HEK293 (cell line): ENCODE data around the gene BATF3.
A peak's percentile ranks its signal among the peaks of the same experiment; 100 is the strongest.
"Not testable (repeated sequence)": the region's sequence is repeated elsewhere in the genome, so short reads cannot be mapped to it uniquely, and the experiment has no call there.

Experiments used
- CTCF ChIA-PET: fragments of 350-600 bp; formaldehyde crosslinking; extraction: SDS; loops from one replicate; lab custom pipeline; 2021; ENCODE audit warnings: antibody characterized with exemption; lab: Yijun Ruan, JAX
- POLR2A ChIA-PET: fragments of 300-600 bp; formaldehyde crosslinking; extraction: SDS; loops from one replicate; lab custom pipeline; 2020; ENCODE audit warnings: antibody characterized with exemption, inconsistent platforms; lab: Yijun Ruan, JAX
- H3K27ac ChIP-seq: fragments of 200-500 bp; sonication (Bioruptor generic); 2 replicates; pipeline ENCODE4 v1.5.1; 2014; ENCODE audit warnings: low read depth, low read length, control low read depth, inconsistent platforms; ENCODE audit errors: extremely low read depth
- H3K36me3 ChIP-seq, 2 experiments: fragments of 200-500 bp in 1 of 2; sonication (Bioruptor generic) in 1 of 2; 1 replicate in 1 of 2; 2 replicates in 1 of 2; pipeline ENCODE4 v1.5.1; 2014 to 2017; ENCODE audit warnings: inconsistent platforms in 2 of 2, low read length in 2 of 2; ENCODE audit not compliant: control insufficient read depth in 2 of 2, insufficient read depth in 1 of 2
- H3K4me1 ChIP-seq: fragments of 200-500 bp; sonication (Bioruptor generic); 2 replicates; pipeline ENCODE4 v1.5.1; 2014; ENCODE audit warnings: mild to moderate bottlenecking, low read length, inconsistent platforms; ENCODE audit not compliant: control insufficient read depth, insufficient read depth
- H3K4me3 ChIP-seq: 2 replicates; pipeline ENCODE4 v1.5.1; 2011; ENCODE audit warnings: low read depth, mild to moderate bottlenecking, control low read depth, low read length, moderate library complexity
- H3K9me3 ChIP-seq: fragments of 200-500 bp; sonication (Bioruptor generic); 2 replicates; pipeline ENCODE4 v1.5.1; 2014; ENCODE audit warnings: low read depth, low read length, inconsistent platforms; ENCODE audit not compliant: control insufficient read depth, insufficient read depth
- CTCF ChIP-seq: fragments of 450-650 bp; formaldehyde crosslinking; IDR thresholded peaks from 2 replicates; pipeline ENCODE4 v1.5.1; 2016; ENCODE audit warnings: missing biosample characterization, missing genetic modification characterization
- HIC1 ChIP-seq: fragments of 450-650 bp; formaldehyde crosslinking; IDR thresholded peaks from 2 replicates; pipeline ENCODE4 v1.5.1; 2016; ENCODE audit warnings: missing biosample characterization, missing genetic modification characterization
- HOXA7 ChIP-seq: sonication (generic); formaldehyde crosslinking; IDR thresholded peaks from 2 replicates; pipeline ENCODE4 v1.8.1; 2022; ENCODE audit warnings: missing genetic modification reagents, borderline replicate concordance
- HOXD13 ChIP-seq: sonication (generic); formaldehyde crosslinking; IDR thresholded peaks from 2 replicates; pipeline ENCODE4 v1.8.0; 2022; ENCODE audit warnings: missing genetic modification reagents, borderline replicate concordance
- MEIS1 ChIP-seq: sonication (generic); formaldehyde crosslinking; IDR thresholded peaks from 2 replicates; pipeline ENCODE4 v1.8.1; 2022; ENCODE audit warnings: missing genetic modification reagents, mild to moderate bottlenecking, borderline replicate concordance
- OSR2 ChIP-seq: fragments of 450-650 bp; formaldehyde crosslinking; IDR thresholded peaks from 2 replicates; pipeline ENCODE4 v1.5.1; 2016; ENCODE audit warnings: missing biosample characterization, missing genetic modification characterization
- YY2 ChIP-seq: fragments of 450-650 bp; formaldehyde crosslinking; IDR thresholded peaks from 2 replicates; pipeline ENCODE4 v1.5.1; 2016; ENCODE audit warnings: missing biosample characterization, missing genetic modification characterization
- ZBTB26 ChIP-seq: fragments of 450-650 bp; formaldehyde crosslinking; optimal IDR thresholded peaks from 2 replicates; pipeline ENCODE3; 2016; ENCODE audit warnings: missing biosample characterization, mild to moderate bottlenecking, missing genetic modification characterization
- ZNF157 ChIP-seq: fragments of 450-650 bp; formaldehyde crosslinking; IDR thresholded peaks from 2 replicates; pipeline ENCODE4 v1.5.1; 2016; ENCODE audit warnings: missing biosample characterization, missing genetic modification characterization
- ZNF280C ChIP-seq: fragments of 450-650 bp; formaldehyde crosslinking; IDR thresholded peaks from 2 replicates; pipeline ENCODE4 v1.5.1; 2016; ENCODE audit warnings: missing biosample characterization, missing genetic modification characterization
- ZNF394 ChIP-seq: fragments of 450-650 bp; formaldehyde crosslinking; IDR thresholded peaks from 2 replicates; pipeline ENCODE4 v1.5.1; 2016; ENCODE audit warnings: missing biosample characterization, missing genetic modification characterization, mild to moderate bottlenecking, moderate library complexity, borderline replicate concordance
- ZNF830 ChIP-seq: fragments of 450-650 bp; IDR thresholded peaks from 2 replicates; pipeline ENCODE4 v1.5.0; 2018; ENCODE audit warnings: missing biosample characterization, missing genetic modification characterization, low read depth, mild to moderate bottlenecking, moderate library complexity
- ZSCAN16 ChIP-seq: fragments of 450-650 bp; formaldehyde crosslinking; IDR thresholded peaks from 2 replicates; pipeline ENCODE4 v1.5.1; 2016; ENCODE audit warnings: missing biosample characterization, missing genetic modification characterization

Gene BATF3

GRCh38 chr1:212658250-212658649, 41.4 kb downstream of the BATF3 start:
- H3K9me3 ChIP-seq, H3K27ac ChIP-seq, CTCF ChIA-PET, H3K4me3 ChIP-seq, H3K36me3 ChIP-seq, H3K4me1 ChIP-seq: not testable (repeated sequence)
- peak; percentile 11; the same call in 1 of the 2 replicates for TF ChIP-seq CTCF (tag by site-specific recombination)
- POLR2A ChIA-PET: interaction anchor here (1.5 kb wide), 1 partner anchor 50 kb away, joined by 4 read pairs; the partner anchor contains the start of gene ATF3

- TF ChIP-seq ZNF830 (tag by site-specific recombination) (no peak), ZNF157 (tag by site-specific recombination) (0 out of 2 replicates have a peak, but pooled peaks have one; percentile 24), HOXA7 (CRISPR knock-in tag) (no peak), OSR2 (tag by site-specific recombination) (peak; percentile 52; the same call in 1 of the 2 replicates), HOXD13 (no peak), ZNF394 (no peak), ZSCAN16 (tag by site-specific recombination) (no peak)
- H3K4me3 ChIP-seq: no peak overlapping the region
- no peaks in the 10 kb centered on the region for H3K36me3 ChIP-seq
- H3K27ac ChIP-seq: no peak overlapping the region
- H3K4me1 ChIP-seq: no peaks in the 10 kb centered on the region
- ChIA-PET CTCF (interaction anchor here (1.0 to 2.1 kb wide), 3 partner anchors 8 to 125 kb away, joined by 4 to 12 read pairs (median 5); no protein-coding TSS in a partner anchor), POLR2A (no interaction called here)
- H3K9me3 ChIP-seq: no peaks in the 10 kb centered on the region
Measured at GRCh38 chr1:212656730-212657129, 42.9 kb downstream of the BATF3 start.

- ChIA-PET CTCF (interaction anchor here (2.1 kb wide), 1 partner anchor 9 kb away, joined by 12 read pairs; no protein-coding TSS in a partner anchor), POLR2A (interaction anchor here (0.5 kb wide), 1 partner anchor 190 kb away, joined by 4 read pairs; no protein-coding TSS in a partner anchor)
- no peak for TF ChIP-seq ZBTB26 (tag by site-specific recombination)
- TF ChIP-seq HIC1 (tag by site-specific recombination): no peak
- no peak for TF ChIP-seq ZNF280C (tag by site-specific recombination)
- TF ChIP-seq MEIS1 (CRISPR knock-in tag): no peak
- no peak for TF ChIP-seq YY2 (tag by site-specific recombination)
- Histone ChIP-seq H3K27ac (no peak overlapping the region), H3K36me3 (no peaks in the 10 kb centered on the region), H3K9me3 (no peaks in the 10 kb centered on the region), H3K4me1 (no peaks in the 10 kb centered on the region), H3K4me3 (no peak overlapping the region)
Measured at GRCh38 chr1:212655668-212656440, 43.8 kb downstream of the BATF3 start.
